SK-N-SH (cell line): Measurements from ENCODE around the gene LDB2. TPM values are rescaled to one million over a fixed set of nuclear protein-coding genes. Genes with fewer than 3 reads are reported as not detected.

Source experiments
- CTCF ChIA-PET: fragments of 300-600, 350-600 bp; formaldehyde crosslinking; extraction: SDS; loops from one replicate; lab custom pipeline; 2021; lab: Yijun Ruan, JAX
- POLR2A ChIA-PET: fragments of 350-600 bp; sonication (Branson Sonifier 250); formaldehyde crosslinking; extraction: SDS; loops from one replicate; lab custom pipeline; 2020; ENCODE audit warnings: antibody characterized with exemption, inconsistent platforms; lab: Yijun Ruan, JAX
- DNase-seq: peaks from one replicate; pipeline ENCODE4 v3.0.0; 2012
- H2AFZ ChIP-seq: fragments of 200-600 bp; sonication (generic); 2 replicates; pipeline ENCODE4 v1.8.1; 2016; ENCODE audit warnings: antibody characterized with exemption, mild to moderate bottlenecking, low read depth
- H3F3A ChIP-seq: fragments of 200-600 bp; sonication (generic); replicated peaks from 2 replicates; pipeline ENCODE3; 2016; ENCODE audit warnings: antibody characterized with exemption, mild to moderate bottlenecking; ENCODE audit not compliant: insufficient read depth
- H3K27ac ChIP-seq, 2 experiments: fragments of 200-500 bp in 1 of 2; fragments of 200-600 bp in 1 of 2; sonication (Bioruptor generic) in 1 of 2; sonication (generic), shearing (Covaris generic) in 1 of 2; 2 replicates each; pipeline versions ENCODE4 v1.5.1 to v1.6.1; 2014 to 2016; ENCODE audit warnings: low read depth in 2 of 2, inconsistent platforms in 1 of 2, low read length in 1 of 2, mild to moderate bottlenecking in 1 of 2, mixed read lengths in 1 of 2
- H3K27me3 ChIP-seq: fragments of 200-600 bp; sonication (generic), shearing (Covaris generic); 2 replicates; pipeline ENCODE4 v1.6.1; 2016; ENCODE audit warnings: mixed run types; ENCODE audit not compliant: insufficient read depth
- H3K36me3 ChIP-seq, 2 experiments: fragments of 200-500 bp in 1 of 2; fragments of 200-600 bp in 1 of 2; sonication (Bioruptor generic) in 1 of 2; sonication (generic) in 1 of 2; replicated peaks in 1 of 2; 2 replicates each; pipeline versions ENCODE3 to v1.5.1; 2014 to 2016; ENCODE audit warnings: low read length in 1 of 2, mild to moderate bottlenecking in 1 of 2; ENCODE audit not compliant: insufficient read depth in 2 of 2, control insufficient read depth in 1 of 2
- H3K4me1 ChIP-seq, 2 experiments: fragments of 200-500 bp in 1 of 2; fragments of 200-600 bp in 1 of 2; sonication (Bioruptor generic) in 1 of 2; sonication (generic), shearing (Covaris generic) in 1 of 2; 2 replicates each; pipeline versions ENCODE4 v1.5.1 to v1.6.1; 2014 to 2016; ENCODE audit warnings: low read depth in 1 of 2, low read length in 1 of 2, mixed run types in 1 of 2; ENCODE audit not compliant: insufficient read depth in 2 of 2, control insufficient read depth in 1 of 2
- H3K4me2 ChIP-seq: fragments of 200-600 bp; sonication (generic), shearing (Covaris generic); 2 replicates; pipeline ENCODE4 v1.6.1; 2017; ENCODE audit warnings: mixed run types
- H3K4me3 ChIP-seq, 2 experiments: fragments of 200-500 bp in 1 of 2; fragments of 200-600 bp in 1 of 2; sonication (Bioruptor generic) in 1 of 2; sonication (generic), shearing (Covaris generic) in 1 of 2; 2 replicates each; pipeline versions ENCODE4 v1.5.1 to v1.8.1; 2014 to 2016; ENCODE audit warnings: low read depth in 2 of 2, inconsistent platforms in 1 of 2, low read length in 1 of 2, mild to moderate bottlenecking in 1 of 2, mixed read lengths in 1 of 2, moderate library complexity in 1 of 2
- H3K79me2 ChIP-seq: fragments of 200-600 bp; sonication (generic); 2 replicates; pipeline ENCODE4 v1.8.1; 2017; ENCODE audit warnings: mild to moderate bottlenecking; ENCODE audit not compliant: insufficient read depth
- H3K9ac ChIP-seq: fragments of 200-600 bp; sonication (generic); 2 replicates; pipeline ENCODE4 v1.6.1; 2017; ENCODE audit warnings: mixed run types
- H3K9me2 ChIP-seq: fragments of 200-600 bp; sonication (generic); 2 replicates; pipeline ENCODE4 v1.6.1; 2017; ENCODE audit warnings: mixed run types
- H3K9me3 ChIP-seq: fragments of 200-600 bp; sonication (generic); 2 replicates; pipeline ENCODE4 v1.6.1; 2017; ENCODE audit warnings: mixed run types, mild to moderate bottlenecking, moderate library complexity
- H4K20me1 ChIP-seq: fragments of 200-600 bp; sonication (generic); 2 replicates; pipeline ENCODE4 v1.6.1; 2017; ENCODE audit warnings: mild to moderate bottlenecking, mixed run types; ENCODE audit not compliant: insufficient read depth
- CHD2 ChIP-seq: fragments of 150-350 bp; IDR thresholded peaks from 2 replicates; pipeline ENCODE4 v1.6.1; 2018; ENCODE audit warnings: low read length; ENCODE audit not compliant: partially characterized antibody
- CTCF ChIP-seq: fragments of 200-600 bp; sonication (generic); IDR thresholded peaks from 2 replicates; pipeline ENCODE4 v1.6.1; 2017; ENCODE audit warnings: antibody characterized with exemption, mild to moderate bottlenecking, moderate library complexity
- EP300 ChIP-seq, 2 experiments: IDR thresholded peaks; 2 replicates each; pipeline versions ENCODE4 v1.4.0 to v1.6.1; 2012; ENCODE audit warnings: borderline replicate concordance in 1 of 2, low read depth in 1 of 2, low read length in 1 of 2
- EZH2phosphoT487 ChIP-seq: fragments of 200-600 bp; sonication (generic); IDR thresholded peaks from 2 replicates; pipeline ENCODE4 v1.6.1; 2017; ENCODE audit warnings: low read depth, mixed run types, mild to moderate bottlenecking, antibody characterized with exemption, moderate library complexity, borderline replicate concordance
- FOXJ3 ChIP-seq: sonication (generic); formaldehyde crosslinking; IDR thresholded peaks from 2 replicates; pipeline ENCODE4 v1.5.1; 2020; ENCODE audit warnings: mild to moderate bottlenecking, missing genetic modification reagents
- GABPA ChIP-seq: IDR thresholded peaks from 2 replicates; pipeline ENCODE4 v1.4.0; 2012; ENCODE audit warnings: low read depth, mild to moderate bottlenecking
- GATA2 ChIP-seq: sonication (generic); formaldehyde crosslinking; IDR thresholded peaks from 2 replicates; pipeline ENCODE4 v1.5.0; 2020; ENCODE audit warnings: mild to moderate bottlenecking, missing genetic modification reagents
- JUND ChIP-seq: IDR thresholded peaks from 2 replicates; pipeline ENCODE4 v1.4.0; 2012
- MEF2A ChIP-seq: IDR thresholded peaks from 2 replicates; pipeline ENCODE4 v1.4.0; 2012; ENCODE audit warnings: low read depth, borderline replicate concordance
- PBX3 ChIP-seq: IDR thresholded peaks from 2 replicates; pipeline ENCODE4; 2012
- POLR2AphosphoS5 ChIP-seq: IDR thresholded peaks from 2 replicates; pipeline ENCODE4 v1.6.1; 2012; ENCODE audit warnings: low read depth, low read length
- RAD21 ChIP-seq: IDR thresholded peaks from 2 replicates; pipeline ENCODE4 v1.6.1; 2012; ENCODE audit warnings: mild to moderate bottlenecking, low read length
- REST ChIP-seq: IDR thresholded peaks from 2 replicates; pipeline ENCODE4 v1.6.1; 2012; ENCODE audit warnings: mild to moderate bottlenecking, low read depth, low read length, moderate library complexity
- SMC3 ChIP-seq: IDR thresholded peaks from 2 replicates; pipeline ENCODE4 v1.6.1; 2012; ENCODE audit warnings: low read depth, low read length, improper control_type of control experiment
- TEAD4 ChIP-seq: IDR thresholded peaks from 2 replicates; pipeline ENCODE4 v1.4.0; 2012; ENCODE audit warnings: mild to moderate bottlenecking, borderline replicate concordance; ENCODE audit not compliant: insufficient read depth
- USF2 ChIP-seq: fragments of 150-350 bp; IDR thresholded peaks from 2 replicates; pipeline ENCODE4 v1.6.1; 2017; ENCODE audit warnings: antibody characterized with exemption, low read length, low read depth, borderline replicate concordance
- ZBTB33 ChIP-seq: IDR thresholded peaks from 2 replicates; pipeline ENCODE4 v1.4.0; 2012; ENCODE audit warnings: low read depth, borderline replicate concordance
- WGBS: methylation state at CpG from one replicate; pipeline ENCODE4 v1.1.6; 2017; ENCODE audit warnings: low lambda C conversion rate; 5-methylcytosine and 5-hydroxymethylcytosine counted together
- polyA plus RNA-seq, 3 experiments: library from polyadenylated mRNA; depleted of rRNA; stranded (reverse); fragments of >200 nt; gene quantifications; 2 replicates each; pipeline ENCODE4 v1.2.3, GENCODE V29; 2012

The LDB2 gene
- polyA plus RNA-seq, 1 of the 3 experiments (the other 2 are of a cell fraction) = 11.0 TPM

GRCh38 chr4:16900325-16900724 is 1.9 kb upstream of the LDB2 start (continued):
- no peak for TF ChIP-seq REST
- no peak for TF ChIP-seq SMC3
- no peak for TF ChIP-seq MEF2A
- TF ChIP-seq PBX3 = no peak
- no peak for TF ChIP-seq JUND

- 56% methylated on average over 7 of the region's 7 CpGs for WGBS
- Histone ChIP-seq H3K9me3 (no peaks in the 10 kb centered on the region), H3K79me2 (peaks cover 59% of the 10 kb centered on the region), H3F3A (peaks cover 15% of the 10 kb centered on the region), H3K4me2 (peak overlapping the region; percentile 81), H3K4me3 (peak overlapping the region; percentile 35 to 64; a peak in 3 of 4 replicates), H3K27me3 (no peaks in the 10 kb centered on the region), H3K9ac (peak overlapping the region; percentile 57; the same call in 1 of the 2 replicates), H4K20me1 (no peaks in the 10 kb centered on the region), H3K9me2 (no peaks in the 10 kb centered on the region), H3K27ac (peak overlapping the region in 1 of 2 experiments; percentile 70; a peak in 2 of 4 replicates), H2AFZ (peak overlapping the region; percentile 20; the same call in 1 of the 2 replicates), H3K4me1 (peaks cover 5 to 32% of the 10 kb centered on the region in 2 experiments; a peak in 3 of 4 replicates), H3K36me3 (peaks cover 0 to 3% of the 10 kb centered on the region in 2 experiments)
- ChIA-PET POLR2A (no interaction called here), CTCF (no interaction called here)
- no peak for TF ChIP-seq RAD21
- TF ChIP-seq CHD2 = no peak
- TF ChIP-seq POLR2AphosphoS5 = no peak
- no peak for TF ChIP-seq ZBTB33
- TF ChIP-seq FOXJ3 (CRISPR knock-in tag) = no peak
- TF ChIP-seq GATA2 (CRISPR knock-in tag) = no peak
- TF ChIP-seq GABPA = no peak
- TF ChIP-seq EZH2phosphoT487 = no peak
- TF ChIP-seq CTCF = no peak
- no peak for TF ChIP-seq EP300 (IDR thresholded peaks at IDR 0.05; ENCODE audit: borderline replicate concordance in 1 of 2, low read depth in 1 of 2, low read length in 1 of 2)
- TF ChIP-seq TEAD4 = no peak
- TF ChIP-seq USF2 = no peak
- no peak for DNase-seq
Measured at GRCh38 chr4:16896881-16897750, 1.3 kb downstream of the LDB2 start.
